Effector memory CD8-positive, alpha-beta T cell (primary cell): Measurements from ENCODE around the gene KCNMA1.
A peak's percentile ranks its signal among the peaks of the same experiment; 100 is the strongest.

Experiments
- ATAC-seq: fragments of 150-1000 bp; cut with Tn5 transposase; replicated peaks from 2 replicates; pipeline ENCODE4 v1.10.0; 2021; ENCODE audit warnings: mild to moderate bottlenecking, moderate library complexity
- DNase-seq, 3 experiments: peaks; one replicate each; pipeline ENCODE4 v3.0.0; 2021
- H3K27ac Mint-ChIP-seq, 2 donors: one replicate each; pipeline ENCODE4 v1.8.0; 2022; ENCODE audit warnings: mild to moderate bottlenecking in 2 of 2, mixed read lengths in 2 of 2, moderate library complexity in 2 of 2
- H3K27me3 Mint-ChIP-seq, 2 donors: one replicate each; pipeline ENCODE4 v1.8.0; 2022; ENCODE audit warnings: mixed read lengths in 2 of 2
- H3K36me3 Mint-ChIP-seq: one replicate; pipeline ENCODE4 v1.8.0; 2022; ENCODE audit warnings: mild to moderate bottlenecking, moderate library complexity, mixed read lengths; ENCODE audit not compliant: insufficient read depth
- H3K4me1 Mint-ChIP-seq, 2 donors: one replicate each; pipeline ENCODE4 v1.8.0; 2022; ENCODE audit warnings: low read depth in 2 of 2, mixed read lengths in 2 of 2
- H3K4me3 Mint-ChIP-seq, 2 donors: one replicate each; pipeline ENCODE4 v1.8.0; 2022; ENCODE audit warnings: mild to moderate bottlenecking in 2 of 2, mixed read lengths in 2 of 2, moderate library complexity in 2 of 2
- H3K9me3 Mint-ChIP-seq, 2 donors: one replicate each; pipeline ENCODE4 v1.8.0; 2022; ENCODE audit warnings: mixed read lengths in 2 of 2

Gene KCNMA1

GRCh38 chr10:77603534-77603927 is 34.1 kb downstream of the KCNMA1 start:
- no peak overlapping the region for H3K4me3 Mint-ChIP-seq
- no peak for DNase-seq
- H3K36me3 Mint-ChIP-seq, result peaks cover 3% of the 10 kb centered on the region
- peaks cover 6 to 12% of the 10 kb centered on the region in 2 donors for H3K4me1 Mint-ChIP-seq
- H3K27me3 Mint-ChIP-seq, result peaks cover 20 to 30% of the 10 kb centered on the region in 2 donors
- H3K9me3 Mint-ChIP-seq, result no peaks in the 10 kb centered on the region
- no peak for ATAC-seq
- no peak overlapping the region for H3K27ac Mint-ChIP-seq

GRCh38 chr10:77602913-77603533 is 34.6 kb downstream of the KCNMA1 start:
- Mint-ChIP-seq H3K4me1 (peaks cover 6 to 12% of the 10 kb centered on the region in 2 donors), H3K27me3 (peaks cover 15 to 26% of the 10 kb centered on the region in 2 donors), H3K9me3 (no peaks in the 10 kb centered on the region), H3K27ac (peak overlapping the region in 1 of 2 donors; percentile 69), H3K36me3 (peaks cover 3% of the 10 kb centered on the region), H3K4me3 (peak overlapping the region; percentile 48 to 58)
- no peak for DNase-seq
- no peak for ATAC-seq

DNA sequence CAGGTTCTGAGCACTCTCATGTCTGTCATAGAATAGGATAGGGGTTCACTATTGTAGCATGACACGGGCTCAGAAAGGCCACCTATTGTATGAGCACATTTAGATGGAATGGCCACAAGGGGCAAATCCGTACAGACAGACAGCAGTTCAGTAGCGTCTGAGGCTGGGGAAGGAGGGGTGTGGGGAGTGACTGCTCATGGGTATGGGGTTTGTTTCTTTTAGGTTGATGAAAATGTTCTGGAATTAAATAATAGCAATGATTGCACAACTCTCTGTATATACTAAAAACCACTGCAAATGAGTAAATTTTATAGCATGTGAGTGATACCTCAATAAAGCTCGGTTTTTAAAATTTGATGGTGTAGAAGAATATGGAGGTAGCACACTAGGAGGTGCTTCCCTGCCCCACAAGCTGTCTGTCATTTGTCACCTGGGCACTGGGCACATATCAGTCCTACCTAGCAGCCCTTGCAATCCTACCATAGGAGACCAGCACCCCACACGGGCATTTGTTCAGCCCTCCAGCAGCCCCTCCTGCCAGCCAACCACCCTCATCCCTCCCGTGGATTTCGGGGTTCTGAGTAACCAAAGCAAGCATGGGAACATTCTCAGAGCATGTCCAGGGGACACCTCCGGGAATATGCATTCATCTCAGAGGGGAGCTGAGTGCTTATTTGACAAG is 35.2 kb downstream of the KCNMA1 start:
- no peak for DNase-seq
- Mint-ChIP-seq H3K36me3 (peaks cover 3% of the 10 kb centered on the region), H3K4me3 (peak overlapping the region; percentile 48 to 58), H3K4me1 (peaks cover 6 to 12% of the 10 kb centered on the region in 2 donors), H3K27me3 (peaks cover 8 to 19% of the 10 kb centered on the region in 2 donors), H3K9me3 (no peaks in the 10 kb centered on the region), H3K27ac (peak overlapping the region in 1 of 2 donors; percentile 69)
- no peak for ATAC-seq

DNA sequence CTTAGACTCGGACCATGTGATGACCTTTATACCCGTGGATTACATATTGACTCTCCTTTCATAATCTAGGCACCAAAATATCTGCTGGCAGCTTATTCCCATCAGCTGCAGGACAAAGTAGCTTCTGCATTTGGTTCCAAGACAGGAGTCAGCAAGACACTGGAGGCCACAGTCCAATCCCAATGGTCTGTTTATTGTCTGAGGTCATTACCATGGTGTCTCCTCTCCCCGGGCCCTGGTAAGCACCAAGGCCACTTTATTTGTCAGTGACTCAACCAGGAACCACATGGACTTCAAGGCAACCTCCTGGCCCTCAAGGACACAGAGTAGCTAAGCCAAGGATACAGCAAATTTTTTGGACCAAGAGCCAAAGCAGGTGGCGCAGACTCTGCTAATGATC is 36.1 kb downstream of the KCNMA1 start:
- H3K27me3 Mint-ChIP-seq, result peaks cover 0 to 11% of the 10 kb centered on the region in 2 donors
- H3K4me1 Mint-ChIP-seq, result peaks cover 6 to 12% of the 10 kb centered on the region in 2 donors
- H3K4me3 Mint-ChIP-seq, result no peak overlapping the region
- H3K9me3 Mint-ChIP-seq, result no peaks in the 10 kb centered on the region
- H3K36me3 Mint-ChIP-seq, result peaks cover 3% of the 10 kb centered on the region
- no peak overlapping the region for H3K27ac Mint-ChIP-seq
- DNase-seq (no peak), ATAC-seq (no peak)

- Mint-ChIP-seq H3K4me1 (peaks cover 6 to 12% of the 10 kb centered on the region in 2 donors), H3K27ac (no peak overlapping the region), H3K4me3 (no peak overlapping the region)
Observed at GRCh38 chr10:77600640-77601039, 37.0 kb downstream of the KCNMA1 start.

GRCh38 chr10:77599651-77600050 is 38.0 kb downstream of the KCNMA1 start:
- ATAC-seq (no peak), DNase-seq (no peak)
- Mint-ChIP-seq H3K27me3 (peaks cover 0 to 21% of the 10 kb centered on the region in 2 donors), H3K27ac (no peak overlapping the region), H3K9me3 (no peaks in the 10 kb centered on the region), H3K4me3 (no peak overlapping the region), H3K36me3 (peaks cover 3% of the 10 kb centered on the region), H3K4me1 (peaks cover 6 to 12% of the 10 kb centered on the region in 2 donors)

More at GRCh38 chr10:77600640-77601039, 37.0 kb downstream of the KCNMA1 start:
- no peak for DNase-seq
- no peak for ATAC-seq
- H3K36me3 Mint-ChIP-seq, result peaks cover 3% of the 10 kb centered on the region
- peaks cover 0 to 19% of the 10 kb centered on the region in 2 donors for H3K27me3 Mint-ChIP-seq
- no peaks in the 10 kb centered on the region for H3K9me3 Mint-ChIP-seq

GRCh38 chr10:77598606-77599005 is 39.0 kb downstream of the KCNMA1 start:
- peaks cover 0 to 29% of the 10 kb centered on the region in 2 donors for H3K27me3 Mint-ChIP-seq
- ATAC-seq, result no peak
- no peak overlapping the region for H3K4me3 Mint-ChIP-seq
- DNase-seq, result no peak
- H3K9me3 Mint-ChIP-seq, result no peaks in the 10 kb centered on the region
- H3K4me1 Mint-ChIP-seq, result peaks cover 6 to 9% of the 10 kb centered on the region in 2 donors
- H3K27ac Mint-ChIP-seq, result no peak overlapping the region
- peaks cover 3% of the 10 kb centered on the region for H3K36me3 Mint-ChIP-seq

- peaks cover under 1% of the 10 kb centered on the region in 2 donors for H3K4me1 Mint-ChIP-seq
- H3K9me3 Mint-ChIP-seq, result no peaks in the 10 kb centered on the region
- H3K4me3 Mint-ChIP-seq, result no peak overlapping the region
- peaks cover 3% of the 10 kb centered on the region for H3K36me3 Mint-ChIP-seq
- H3K27ac Mint-ChIP-seq, result no peak overlapping the region
- DNase-seq (no peak), ATAC-seq (no peak)
- peaks cover 0 to 38% of the 10 kb centered on the region in 2 donors for H3K27me3 Mint-ChIP-seq
Observed at GRCh38 chr10:77597560-77597959, 40.0 kb downstream of the KCNMA1 start.

DNA sequence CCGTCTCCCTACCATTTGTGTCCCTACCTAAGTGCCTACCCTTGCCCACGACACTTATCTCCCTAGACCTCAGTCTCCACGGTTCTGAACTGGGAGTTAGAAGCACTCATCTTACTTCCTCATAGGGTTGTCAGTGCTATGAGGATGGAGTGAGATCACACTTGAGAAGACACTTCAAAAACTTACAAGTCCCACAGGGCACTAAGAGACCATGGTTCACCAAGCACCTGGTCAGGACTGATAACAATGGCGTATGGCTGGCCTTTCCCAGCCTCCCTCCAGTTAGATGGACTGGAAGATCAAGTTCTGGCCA is 43.2 kb downstream of the KCNMA1 start:
- DNase-seq (no peak), ATAC-seq (no peak)
- no peaks in the 10 kb centered on the region for H3K36me3 Mint-ChIP-seq
- H3K27ac Mint-ChIP-seq, result no peak overlapping the region
- no peak overlapping the region for H3K4me3 Mint-ChIP-seq
- no peaks in the 10 kb centered on the region for H3K9me3 Mint-ChIP-seq
- H3K4me1 Mint-ChIP-seq, result no peaks in the 10 kb centered on the region
- H3K27me3 Mint-ChIP-seq, result peaks cover 0 to 32% of the 10 kb centered on the region in 2 donors

DNA sequence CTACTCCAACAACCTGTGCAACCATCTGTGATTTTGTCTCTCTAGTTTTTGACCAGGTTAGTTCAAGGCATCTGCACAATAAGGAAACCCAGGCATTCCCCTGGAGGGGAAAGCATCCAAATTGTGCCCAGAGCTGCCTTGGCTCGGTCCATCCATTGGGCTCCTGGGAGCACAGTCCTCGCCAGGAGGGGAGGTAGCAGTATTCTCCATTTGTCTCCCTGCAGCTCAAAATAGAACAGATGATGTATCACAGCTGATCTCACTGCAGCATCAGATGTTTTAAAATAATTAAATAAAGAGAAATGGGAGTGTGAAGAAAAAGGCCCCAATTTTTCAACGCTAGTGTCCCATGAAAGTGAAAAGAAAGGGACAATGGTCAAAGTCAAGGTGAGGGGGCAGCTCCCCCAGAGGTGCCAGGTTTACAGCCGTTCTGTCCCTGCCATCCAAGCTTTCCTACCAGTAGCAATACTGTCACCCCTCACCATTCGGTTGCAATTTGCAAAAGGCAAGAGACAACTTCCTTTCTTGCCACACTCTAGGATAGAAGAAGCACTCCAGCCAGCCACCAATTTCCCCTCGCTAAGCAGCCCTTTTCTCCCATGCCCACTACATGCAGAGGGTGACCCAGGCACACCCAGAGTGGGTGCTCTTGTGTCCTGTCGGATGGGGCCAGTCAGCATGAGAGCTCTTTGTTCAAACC is 43.7 kb downstream of the KCNMA1 start:
- no peak for DNase-seq
- no peak overlapping the region for H3K27ac Mint-ChIP-seq
- peaks cover 0 to 30% of the 10 kb centered on the region in 2 donors for H3K27me3 Mint-ChIP-seq
- no peaks in the 10 kb centered on the region for H3K9me3 Mint-ChIP-seq
- no peak for ATAC-seq
- no peaks in the 10 kb centered on the region for H3K4me1 Mint-ChIP-seq
- no peaks in the 10 kb centered on the region for H3K36me3 Mint-ChIP-seq
- no peak overlapping the region for H3K4me3 Mint-ChIP-seq

- Mint-ChIP-seq H3K4me3 (no peak overlapping the region), H3K27ac (no peak overlapping the region), H3K9me3 (no peaks in the 10 kb centered on the region), H3K4me1 (no peaks in the 10 kb centered on the region), H3K27me3 (peaks cover 0 to 30% of the 10 kb centered on the region in 2 donors), H3K36me3 (no peaks in the 10 kb centered on the region)
- DNase-seq (no peak), ATAC-seq (no peak)
Observed at GRCh38 chr10:77592946-77593636, 44.5 kb downstream of the KCNMA1 start.

DNA sequence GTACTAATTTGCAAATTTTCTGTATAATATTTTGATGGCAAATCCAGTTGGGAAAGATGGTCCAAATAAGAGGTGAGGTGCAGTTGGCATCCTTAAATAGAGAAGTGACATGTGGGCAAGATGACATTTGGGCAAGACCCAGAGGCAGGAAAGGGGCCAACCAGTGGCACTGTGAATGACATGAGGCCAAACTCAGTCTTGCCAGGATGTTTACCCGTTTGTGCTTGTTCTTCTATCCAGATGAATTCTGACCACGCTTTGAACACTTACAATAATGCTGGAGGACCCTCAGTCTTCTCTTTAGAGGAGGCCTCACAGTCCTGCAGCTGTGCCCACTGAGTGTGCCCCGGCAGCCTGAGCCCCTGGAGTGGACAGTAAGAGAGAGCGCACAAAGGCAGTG is 45.1 kb downstream of the KCNMA1 start:
- ATAC-seq, result no peak
- Mint-ChIP-seq H3K9me3 (no peaks in the 10 kb centered on the region), H3K4me1 (no peaks in the 10 kb centered on the region), H3K27ac (no peak overlapping the region), H3K27me3 (peaks cover 0 to 30% of the 10 kb centered on the region in 2 donors), H3K4me3 (no peak overlapping the region), H3K36me3 (no peaks in the 10 kb centered on the region)
- DNase-seq, result no peak

GRCh38 chr10:77591238-77591880 is 46.2 kb downstream of the KCNMA1 start:
- peaks cover 0 to 28% of the 10 kb centered on the region in 2 donors for H3K27me3 Mint-ChIP-seq
- H3K4me1 Mint-ChIP-seq, result no peaks in the 10 kb centered on the region
- ATAC-seq, result no peak
- H3K36me3 Mint-ChIP-seq, result no peaks in the 10 kb centered on the region
- DNase-seq, result no peak
- no peak overlapping the region for H3K4me3 Mint-ChIP-seq
- H3K27ac Mint-ChIP-seq, result no peak overlapping the region
- H3K9me3 Mint-ChIP-seq, result no peaks in the 10 kb centered on the region
